ENCODE data around the gene ENPEP. TPM values are rescaled to one million over a fixed set of nuclear protein-coding genes. Genes with fewer than 3 reads are reported as not detected.

Gene ENPEP
- total RNA-seq, 1 experiment from 2014 or later: not detected

DNA sequence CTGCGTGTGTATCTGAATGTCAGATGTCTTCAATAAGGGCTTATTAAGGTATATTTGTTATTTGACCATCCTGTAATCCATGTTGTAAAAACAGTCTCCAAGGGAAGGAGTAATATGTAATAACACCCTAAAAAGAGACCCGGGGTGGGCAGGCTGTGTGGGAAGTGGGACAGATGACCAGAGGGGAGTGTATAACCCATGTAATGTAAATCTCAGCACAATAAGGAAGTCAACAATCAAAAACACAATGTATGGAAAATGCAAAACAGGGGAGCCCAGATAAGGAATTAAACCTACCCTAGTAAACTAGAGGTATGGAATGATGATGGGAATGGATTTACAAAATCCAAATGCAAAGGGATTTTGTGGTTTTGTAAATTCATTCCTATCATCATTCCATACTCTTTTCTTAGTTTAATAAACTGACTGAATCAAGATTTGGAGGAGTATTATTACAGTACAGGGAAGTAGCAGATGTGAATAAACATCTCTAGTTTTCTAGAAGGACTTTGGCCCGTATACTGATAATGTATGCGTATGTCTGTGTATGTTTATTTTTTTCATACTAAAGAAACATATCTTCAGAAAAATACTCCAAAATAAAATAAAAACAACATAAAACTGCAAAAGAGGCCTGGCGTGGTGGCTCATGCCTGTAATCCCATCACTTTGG, 15.7 kb upstream of the ENPEP start:
- ChIA-PET CTCF (no interaction called here), POLR2A (ENCODE audit: unreplicated experiment) (no interaction called here)
- H2AFZ ChIP-seq (ENCODE audit: low read length): no peak overlapping the region
- no peak overlapping the region for H3K27ac ChIP-seq (ENCODE audit: low read length)
- no peak overlapping the region for H3K9ac ChIP-seq (ENCODE audit: low read length)
- no peaks in the 10 kb centered on the region for H4K20me1 ChIP-seq (ENCODE audit: low read length)
- H3K79me2 ChIP-seq (ENCODE audit: low read length): no peaks in the 10 kb centered on the region
- no peaks in the 10 kb centered on the region for H3K36me3 ChIP-seq (ENCODE audit: low read depth, low read length)
- intact Hi-C loops (cut with micrococcal nuclease): no loop called here
- DNase-seq (no peak), ATAC-seq (no peak)
- no peak overlapping the region for H3K4me2 ChIP-seq (ENCODE audit: low read length)
- no peaks in the 10 kb centered on the region for H3K9me2 ChIP-seq (replicated peaks; ENCODE audit: low read length)
- H3K27me3 ChIP-seq (ENCODE audit: low read length): peaks cover 12% of the 10 kb centered on the region
- H3F3A ChIP-seq (ENCODE audit: low read length, unreplicated experiment): no peaks in the 10 kb centered on the region
- H3K4me1 ChIP-seq (ENCODE audit: insufficient read depth, low read length): no peaks in the 10 kb centered on the region
- TF ChIP-seq EZH2 (IDR thresholded peaks at IDR 0.05; ENCODE audit: low read length, unreplicated experiment) (no peak), EZH2phosphoT487 (IDR thresholded peaks at IDR 0.05; ENCODE audit: borderline replicate concordance, low read length) (no peak)
- TF ChIP-seq, protein P1, sequence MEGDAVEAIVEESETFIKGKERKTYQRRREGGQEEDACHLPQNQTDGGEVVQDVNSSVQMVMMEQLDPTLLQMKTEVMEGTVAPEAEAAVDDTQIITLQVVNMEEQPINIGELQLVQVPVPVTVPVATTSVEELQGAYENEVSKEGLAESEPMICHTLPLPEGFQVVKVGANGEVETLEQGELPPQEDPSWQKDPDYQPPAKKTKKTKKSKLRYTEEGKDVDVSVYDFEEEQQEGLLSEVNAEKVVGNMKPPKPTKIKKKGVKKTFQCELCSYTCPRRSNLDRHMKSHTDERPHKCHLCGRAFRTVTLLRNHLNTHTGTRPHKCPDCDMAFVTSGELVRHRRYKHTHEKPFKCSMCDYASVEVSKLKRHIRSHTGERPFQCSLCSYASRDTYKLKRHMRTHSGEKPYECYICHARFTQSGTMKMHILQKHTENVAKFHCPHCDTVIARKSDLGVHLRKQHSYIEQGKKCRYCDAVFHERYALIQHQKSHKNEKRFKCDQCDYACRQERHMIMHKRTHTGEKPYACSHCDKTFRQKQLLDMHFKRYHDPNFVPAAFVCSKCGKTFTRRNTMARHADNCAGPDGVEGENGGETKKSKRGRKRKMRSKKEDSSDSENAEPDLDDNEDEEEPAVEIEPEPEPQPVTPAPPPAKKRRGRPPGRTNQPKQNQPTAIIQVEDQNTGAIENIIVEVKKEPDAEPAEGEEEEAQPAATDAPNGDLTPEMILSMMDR (conservative IDR thresholded peaks at IDR 0.05; ENCODE audit: low read depth, low read length): no peak
- H3K9me3 ChIP-seq (ENCODE audit: low read length): no peaks in the 10 kb centered on the region
- no TSS peak for BruUV-seq (replicated peaks)
- no peak overlapping the region for H3K4me3 ChIP-seq (ENCODE audit: low read length)

DNA sequence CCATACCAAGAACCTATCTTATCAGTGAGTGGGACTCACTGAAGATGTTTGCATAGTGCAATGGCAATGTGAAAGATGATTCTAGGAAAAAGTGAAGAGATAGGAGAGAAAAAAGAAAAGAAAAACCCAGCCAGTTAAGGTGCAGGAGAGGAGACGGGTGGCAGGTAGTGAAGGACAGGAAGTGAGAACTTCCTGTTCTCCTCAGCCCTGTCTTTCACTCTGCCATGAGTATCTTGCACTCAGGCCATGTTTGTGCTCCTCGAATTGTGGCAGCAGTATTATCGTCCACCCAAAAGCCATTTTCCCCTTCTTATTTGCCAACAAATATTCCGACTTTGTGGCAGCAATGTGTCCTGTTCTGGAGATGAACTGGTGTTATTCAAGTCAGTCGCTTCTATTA, 8.6 kb upstream of the ENPEP start:
- Histone ChIP-seq H3K4me3 (ENCODE audit: low read length) (no peak overlapping the region), H3K9ac (ENCODE audit: low read length) (no peak overlapping the region), H3K9me3 (ENCODE audit: low read length) (no peaks in the 10 kb centered on the region), H3K4me2 (ENCODE audit: low read length) (no peak overlapping the region), H3K4me1 (ENCODE audit: insufficient read depth, low read length) (no peaks in the 10 kb centered on the region), H4K20me1 (ENCODE audit: low read length) (no peaks in the 10 kb centered on the region), H3K36me3 (ENCODE audit: low read depth, low read length) (no peaks in the 10 kb centered on the region), H2AFZ (ENCODE audit: low read length) (no peak overlapping the region), H3K9me2 (replicated peaks; ENCODE audit: low read length) (no peaks in the 10 kb centered on the region), H3K79me2 (ENCODE audit: low read length) (no peaks in the 10 kb centered on the region), H3K27me3 (ENCODE audit: low read length) (no peaks in the 10 kb centered on the region), H3K27ac (ENCODE audit: low read length) (no peak overlapping the region), H3F3A (ENCODE audit: low read length, unreplicated experiment) (no peaks in the 10 kb centered on the region)
- ATAC-seq: no peak
- TF ChIP-seq, protein P1 (conservative IDR thresholded peaks at IDR 0.05; ENCODE audit: low read depth, low read length): no peak
- TF ChIP-seq EZH2 (IDR thresholded peaks at IDR 0.05; ENCODE audit: low read length, unreplicated experiment) (no peak), EZH2phosphoT487 (IDR thresholded peaks at IDR 0.05; ENCODE audit: borderline replicate concordance, low read length) (no peak)
- DNase-seq: no peak
- ChIA-PET POLR2A (ENCODE audit: unreplicated experiment) (no interaction called here), CTCF (no interaction called here)
- intact Hi-C loops (cut with micrococcal nuclease): no loop called here
- no TSS peak for BruUV-seq (replicated peaks)

DNA sequence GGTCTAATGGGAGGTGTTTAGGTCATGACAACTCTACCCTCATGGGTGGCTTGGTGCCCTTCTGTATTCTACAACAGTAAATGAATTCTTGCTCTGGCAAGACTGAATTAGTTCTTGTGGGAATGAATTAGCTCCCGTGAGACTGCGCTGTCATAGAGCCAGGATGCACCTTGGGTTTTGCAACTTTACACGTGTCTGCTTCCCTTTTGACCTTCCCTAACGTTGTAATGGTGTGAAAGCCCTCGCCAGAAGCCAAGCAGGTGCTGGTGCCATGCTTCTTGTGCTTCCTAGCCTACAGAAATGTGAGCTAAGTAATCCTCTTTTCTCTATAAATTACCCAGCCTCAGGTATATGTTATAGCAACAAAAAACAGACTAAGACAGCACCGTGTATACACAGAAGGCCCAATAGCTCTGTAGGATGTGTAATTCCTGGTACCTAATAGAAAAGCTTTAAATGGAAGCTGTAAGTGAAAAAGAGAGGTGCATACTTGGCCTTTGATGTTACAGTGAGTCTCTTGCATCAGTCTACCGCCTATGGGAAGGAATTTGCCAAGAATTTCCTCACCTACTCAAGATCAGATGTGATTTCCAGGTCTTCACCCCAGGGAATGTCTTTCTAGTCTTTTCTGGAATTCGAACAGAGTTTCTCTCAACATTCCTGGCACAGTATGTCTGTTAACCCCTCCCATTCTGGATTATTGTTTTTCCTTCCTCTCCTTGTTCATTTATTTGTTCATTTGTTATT, 3.2 kb upstream of the ENPEP start:
- H2AFZ ChIP-seq (ENCODE audit: low read length): no peak overlapping the region
- intact Hi-C loops (cut with micrococcal nuclease): no loop called here
- no peak for ATAC-seq
- H3K4me3 ChIP-seq (ENCODE audit: low read length): no peak overlapping the region
- no peaks in the 10 kb centered on the region for H3K79me2 ChIP-seq (ENCODE audit: low read length)
- no peak overlapping the region for H3K27ac ChIP-seq (ENCODE audit: low read length)
- H4K20me1 ChIP-seq (ENCODE audit: low read length): no peaks in the 10 kb centered on the region
- no peak for TF ChIP-seq EZH2phosphoT487 (IDR thresholded peaks at IDR 0.05; ENCODE audit: borderline replicate concordance, low read length)
- TF ChIP-seq EZH2 (IDR thresholded peaks at IDR 0.05; ENCODE audit: low read length, unreplicated experiment): no peak
- TF ChIP-seq, protein P1 (conservative IDR thresholded peaks at IDR 0.05; ENCODE audit: low read depth, low read length): no peak
- no peaks in the 10 kb centered on the region for H3F3A ChIP-seq (ENCODE audit: low read length, unreplicated experiment)
- no peak overlapping the region for H3K9ac ChIP-seq (ENCODE audit: low read length)
- DNase-seq: no peak
- H3K36me3 ChIP-seq (ENCODE audit: low read depth, low read length): no peaks in the 10 kb centered on the region
- H3K9me3 ChIP-seq (ENCODE audit: low read length): no peaks in the 10 kb centered on the region
- ChIA-PET POLR2A (ENCODE audit: unreplicated experiment) (no interaction called here), CTCF (no interaction called here)
- H3K4me1 ChIP-seq (ENCODE audit: insufficient read depth, low read length): no peaks in the 10 kb centered on the region
- no peak overlapping the region for H3K4me2 ChIP-seq (ENCODE audit: low read length)
- no peaks in the 10 kb centered on the region for H3K9me2 ChIP-seq (replicated peaks; ENCODE audit: low read length)
- no TSS peak for BruUV-seq (replicated peaks)
- peaks cover 15% of the 10 kb centered on the region for H3K27me3 ChIP-seq (ENCODE audit: low read length)

Data from PC-3 (cell line).